HepG2 (cell line): ENCODE measurements around the gene SAP25. TPM values are rescaled to one million over a fixed set of nuclear protein-coding genes. Genes with fewer than 3 reads are reported as not detected.
A peak's percentile ranks its signal among the peaks of the same experiment; 100 is the strongest.

Source experiments
- AHR ChIP-seq: IDR thresholded peaks from 2 replicates; pipeline ENCODE4 v1.6.1; 2018; ENCODE audit warnings: missing genetic modification reagents, missing compliant biosample characterization
- BCL6 ChIP-seq: IDR thresholded peaks from 2 replicates; pipeline ENCODE4 v1.6.1; 2016; ENCODE audit warnings: missing genetic modification reagents, missing compliant biosample characterization
- FOXC1 ChIP-seq: sonication (generic); formaldehyde crosslinking; IDR thresholded peaks from 2 replicates; pipeline ENCODE4 v1.8.0; 2022; ENCODE audit warnings: mild to moderate bottlenecking, missing genetic modification reagents, borderline replicate concordance
- HNF4A ChIP-seq: sonication (generic); formaldehyde crosslinking; IDR thresholded peaks from 2 replicates; pipeline ENCODE4 v1.4.0; 2020; ENCODE audit warnings: missing genetic modification reagents
- HNRNPL ChIP-seq: fragments of 200-400 bp; formaldehyde crosslinking; IDR thresholded peaks from 2 replicates; pipeline ENCODE4 v1.6.1; 2017; ENCODE audit warnings: mild to moderate bottlenecking, low read depth, low read length
- IRF2 ChIP-seq: IDR thresholded peaks from 2 replicates; pipeline ENCODE4 v1.6.1; 2018; ENCODE audit warnings: missing genetic modification reagents, missing compliant biosample characterization
- KAT8 ChIP-seq: IDR thresholded peaks from 2 replicates; pipeline ENCODE4 v1.6.1; 2016; ENCODE audit warnings: missing genetic modification reagents, missing compliant biosample characterization
- MXD3 ChIP-seq: IDR thresholded peaks from 2 replicates; pipeline ENCODE4 v1.6.1; 2016; ENCODE audit warnings: mild to moderate bottlenecking, missing biosample characterization, missing genetic modification reagents
- NFIB ChIP-seq: sonication (generic); formaldehyde crosslinking; IDR thresholded peaks from 2 replicates; pipeline ENCODE4 v1.9.0; 2021; ENCODE audit warnings: missing genetic modification reagents, mild to moderate bottlenecking, borderline replicate concordance
- RFX3 ChIP-seq: IDR thresholded peaks from 2 replicates; pipeline ENCODE4 v1.6.1; 2016; ENCODE audit warnings: missing biosample characterization, missing genetic modification reagents
- SMYD3 ChIP-seq: sonication (generic); formaldehyde crosslinking; IDR thresholded peaks from 2 replicates; pipeline ENCODE4 v1.8.1; 2023; ENCODE audit warnings: mild to moderate bottlenecking, missing genetic modification reagents
- SRSF1 ChIP-seq: fragments of 200-400 bp; formaldehyde crosslinking; optimal IDR thresholded peaks from 2 replicates; pipeline ENCODE3; 2017; ENCODE audit warnings: mild to moderate bottlenecking, low read depth, low read length, moderate library complexity
- TBL1XR1 ChIP-seq: fragments of 150-350 bp; IDR thresholded peaks from 2 replicates; pipeline ENCODE4 v1.6.1; 2014; ENCODE audit warnings: borderline replicate concordance, low read length; ENCODE audit not compliant: partially characterized antibody
- YEATS4 ChIP-seq: sonication (generic); formaldehyde crosslinking; IDR thresholded peaks from 2 replicates; pipeline ENCODE4 v1.4.0; 2020; ENCODE audit warnings: missing genetic modification reagents, borderline replicate concordance
- ZBTB38 ChIP-seq: sonication (generic); formaldehyde crosslinking; IDR thresholded peaks from 2 replicates; pipeline ENCODE4 v1.5.1; 2020; ENCODE audit warnings: mild to moderate bottlenecking, missing genetic modification reagents
- ZBTB43 ChIP-seq: sonication (generic); formaldehyde crosslinking; conservative IDR thresholded peaks from 2 replicates; pipeline ENCODE4 v1.4.0; 2020; ENCODE audit warnings: missing genetic modification reagents
- ZNF136 ChIP-seq: sonication (generic); formaldehyde crosslinking; IDR thresholded peaks from 2 replicates; pipeline ENCODE4 v1.8.1; 2022; ENCODE audit warnings: low read depth, mild to moderate bottlenecking, moderate library complexity, missing genetic modification reagents
- ZNF205 ChIP-seq: IDR thresholded peaks from 2 replicates; pipeline ENCODE4 v1.6.1; 2018; ENCODE audit warnings: missing biosample characterization, missing genetic modification reagents
- ZNF232 ChIP-seq: sonication (generic); formaldehyde crosslinking; IDR thresholded peaks from 2 replicates; pipeline ENCODE4 v1.4.0; 2020; ENCODE audit warnings: missing genetic modification reagents, borderline replicate concordance
- ZNF333 ChIP-seq: sonication (generic); formaldehyde crosslinking; IDR thresholded peaks from 2 replicates; pipeline ENCODE4 v1.4.0; 2020; ENCODE audit warnings: mild to moderate bottlenecking, missing genetic modification reagents, borderline replicate concordance
- polyA plus RNA-seq, 8 experiments: library from polyadenylated mRNA; depleted of rRNA in 3 of 8; stranded (reverse) in 7 of 8; unstranded in 1 of 8; fragments of >200 nt; fragmentation: Illumina TruSeq in 4 of 8; extraction: Trizol in 4 of 8; gene quantifications; 2 replicates each; pipeline versions ENCODE4 v1.2.1 to v1.2.3, GENCODE V29; 2011 to 2016; ENCODE audit warnings: low read depth in 4 of 8, missing spikeins in 1 of 8, mixed read lengths in 1 of 8; ENCODE audit not compliant: insufficient read depth in 1 of 8
- total RNA-seq, 5 experiments: library from RNA; depleted of rRNA; stranded (reverse); fragments of >200 nt; fragmentation: Illumina TruSeq; extraction: Trizol; gene quantifications; 2 replicates each; pipeline ENCODE4 v1.2.3, GENCODE V29; 2016; ENCODE audit warnings: low read depth in 1 of 5
- TF ChIP-seq, protein P1 (sequence below): IDR thresholded peaks from 2 replicates; pipeline ENCODE4 v1.6.1; 2018; ENCODE audit warnings: missing genetic modification reagents, mild to moderate bottlenecking, missing compliant biosample characterization
- TF ChIP-seq, protein P2 (sequence below): IDR thresholded peaks from 2 replicates; pipeline ENCODE4 v1.6.1; 2016

SAP25 gene
- total and polyA plus RNA-seq, 2 of the 13 experiments (the other 11 are each of a cell fraction or from before 2014, with no cell fraction given), result 0.15 to 0.20 TPM

DNA sequence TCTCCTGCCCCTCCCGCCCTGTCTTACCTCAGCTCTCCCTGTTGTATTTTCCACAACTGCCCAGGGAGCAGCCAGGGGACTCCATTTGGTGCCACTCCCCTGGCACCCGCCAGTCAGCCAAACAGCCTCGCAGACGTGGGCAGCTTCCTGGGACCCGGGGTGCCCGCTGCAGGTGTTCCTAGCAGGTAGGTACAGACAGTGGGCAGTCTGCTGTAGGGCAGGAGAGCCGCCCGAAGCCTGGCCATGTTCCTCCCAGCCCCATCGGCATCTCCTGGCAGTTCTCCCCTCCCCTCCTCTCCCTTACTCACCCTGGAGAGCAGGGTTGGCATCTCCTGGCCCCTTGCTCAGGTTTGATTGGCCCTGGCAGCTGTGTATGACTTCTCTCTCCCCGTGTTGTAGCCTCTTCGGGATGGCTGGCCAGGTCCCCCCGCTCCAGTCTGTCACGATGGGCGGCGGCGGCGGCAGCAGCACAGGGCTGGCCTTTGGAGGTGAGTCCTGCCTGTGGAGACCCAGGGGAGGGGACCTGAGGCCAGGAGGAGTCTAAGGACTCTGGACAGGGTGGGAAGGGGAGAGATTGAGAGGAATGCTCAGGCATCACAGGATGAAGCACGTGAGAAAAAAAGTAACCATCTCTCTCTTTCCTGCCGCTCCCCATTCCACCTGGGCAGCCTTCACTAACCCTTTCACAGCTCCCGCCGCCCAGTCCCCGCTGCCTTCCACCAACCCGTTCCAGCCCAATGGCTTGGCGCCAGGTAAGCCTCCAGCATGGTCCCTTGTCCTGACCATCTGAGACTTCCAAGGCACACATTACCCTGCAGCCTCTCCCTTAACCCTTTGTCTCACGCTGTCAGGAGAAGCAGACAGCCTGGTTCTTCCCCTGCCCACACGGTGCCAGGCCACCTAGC is 11.3 kb downstream of the SAP25 start (continued):
- TF ChIP-seq ZNF232, result no peak
- no peak for TF ChIP-seq IRF2
- TF ChIP-seq SRSF1, result no peak
- no peak for TF ChIP-seq KAT8
- TF ChIP-seq MXD3, result no peak
- TF ChIP-seq RFX3 (CRISPR knock-in tag), result no peak
- TF ChIP-seq AHR (CRISPR knock-in tag), result no peak
- TF ChIP-seq BCL6 (CRISPR knock-in tag), result no peak
- no peak for TF ChIP-seq ZBTB43 (CRISPR knock-in tag)
- no peak for TF ChIP-seq NFIB
- TF ChIP-seq SMYD3 (CRISPR knock-in tag), result no peak
- TF ChIP-seq ZBTB38 (CRISPR knock-in tag), result peak; percentile 18; the same call in 1 of the 2 replicates
- TF ChIP-seq FOXC1, result no peak
- TF ChIP-seq YEATS4 (CRISPR knock-in tag), result no peak
- no peak for TF ChIP-seq ZNF136 (CRISPR knock-in tag)
- TF ChIP-seq, protein P1, sequence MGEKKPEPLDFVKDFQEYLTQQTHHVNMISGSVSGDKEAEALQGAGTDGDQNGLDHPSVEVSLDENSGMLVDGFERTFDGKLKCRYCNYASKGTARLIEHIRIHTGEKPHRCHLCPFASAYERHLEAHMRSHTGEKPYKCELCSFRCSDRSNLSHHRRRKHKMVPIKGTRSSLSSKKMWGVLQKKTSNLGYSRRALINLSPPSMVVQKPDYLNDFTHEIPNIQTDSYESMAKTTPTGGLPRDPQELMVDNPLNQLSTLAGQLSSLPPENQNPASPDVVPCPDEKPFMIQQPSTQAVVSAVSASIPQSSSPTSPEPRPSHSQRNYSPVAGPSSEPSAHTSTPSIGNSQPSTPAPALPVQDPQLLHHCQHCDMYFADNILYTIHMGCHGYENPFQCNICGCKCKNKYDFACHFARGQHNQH, result no peak
- no peak for TF ChIP-seq ZNF205 (CRISPR knock-in tag)
- TF ChIP-seq HNRNPL, result 0 out of 2 replicates have a peak, but pooled peaks have one; percentile 36
- TF ChIP-seq HNF4A (CRISPR knock-in tag), result no peak
- 0 out of 2 replicates have a peak, but pooled peaks have one; percentile 28 for TF ChIP-seq ZNF333 (CRISPR knock-in tag)
- no peak for TF ChIP-seq TBL1XR1
- TF ChIP-seq, protein P2, sequence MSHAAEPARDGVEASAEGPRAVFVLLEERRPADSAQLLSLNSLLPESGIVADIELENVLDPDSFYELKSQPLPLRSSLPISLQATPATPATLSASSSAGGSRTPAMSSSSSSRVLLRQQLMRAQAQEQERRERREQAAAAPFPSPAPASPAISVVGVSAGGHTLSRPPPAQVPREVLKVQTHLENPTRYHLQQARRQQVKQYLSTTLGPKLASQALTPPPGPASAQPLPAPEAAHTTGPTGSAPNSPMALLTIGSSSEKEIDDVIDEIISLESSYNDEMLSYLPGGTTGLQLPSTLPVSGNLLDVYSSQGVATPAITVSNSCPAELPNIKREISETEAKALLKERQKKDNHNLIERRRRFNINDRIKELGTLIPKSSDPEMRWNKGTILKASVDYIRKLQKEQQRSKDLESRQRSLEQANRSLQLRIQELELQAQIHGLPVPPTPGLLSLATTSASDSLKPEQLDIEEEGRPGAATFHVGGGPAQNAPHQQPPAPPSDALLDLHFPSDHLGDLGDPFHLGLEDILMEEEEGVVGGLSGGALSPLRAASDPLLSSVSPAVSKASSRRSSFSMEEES (CRISPR knock-in tag), result no peak
